SW 1271 (cell line): ENCODE measurements around the gene FEV.

Experiments used
- DNase-seq, 2 experiments: peaks; one replicate each; lab custom pipeline; 2025; lab: John Stamatoyannopoulos, UW

FEV gene

GRCh38 chr2:219017201-219017931 is 32.4 kb upstream of the FEV start:
- no peak for DNase-seq

GRCh38 chr2:219016721-219017120 is 31.7 kb upstream of the FEV start:
- no peak for DNase-seq

GRCh38 chr2:219010873-219011272 is 25.9 kb upstream of the FEV start:
- no peak for DNase-seq

- peak in 1 of 2 experiments; percentile 15 for DNase-seq
These were observed 25.3 kb upstream of the FEV start for GRCh38 chr2:219010162-219010756.

GRCh38 chr2:219009294-219009693 is 24.3 kb upstream of the FEV start:
- DNase-seq = no peak

- no peak for DNase-seq
These were observed 19.0 kb upstream of the FEV start for GRCh38 chr2:219003979-219004378.

- DNase-seq = no peak
These were observed 18.3 kb upstream of the FEV start for GRCh38 chr2:219003267-219003634.

GRCh38 chr2:219002395-219003266 is 17.6 kb upstream of the FEV start:
- peak in 1 of 2 experiments; percentile 15 for DNase-seq

- DNase-seq = no peak
These were observed 16.8 kb upstream of the FEV start for GRCh38 chr2:219001577-219002394.

GRCh38 chr2:219001100-219001576 is 16.2 kb upstream of the FEV start:
- no peak for DNase-seq

GRCh38 chr2:219000569-219000960 is 15.6 kb upstream of the FEV start:
- DNase-seq = no peak

- DNase-seq = no peak
These were observed 15.0 kb upstream of the FEV start for GRCh38 chr2:218999881-219000568.

GRCh38 chr2:218999021-218999880 is 14.3 kb upstream of the FEV start:
- no peak for DNase-seq

GRCh38 chr2:218998414-218999002 is 13.5 kb upstream of the FEV start:
- DNase-seq = no peak

- DNase-seq = no peak
These were observed 12.7 kb upstream of the FEV start for GRCh38 chr2:218997731-218998130.

- DNase-seq = no peak
These were observed 12.0 kb upstream of the FEV start for GRCh38 chr2:218996937-218997336.

- peak; percentile 42 to 75 for DNase-seq
These were observed 11.2 kb upstream of the FEV start for GRCh38 chr2:218995972-218996711.

- DNase-seq = no peak
These were observed 10.6 kb upstream of the FEV start for GRCh38 chr2:218995561-218995960.
